ENCODE data around the gene CDHR2.
"Not testable (repeated sequence)": the region's sequence is repeated elsewhere in the genome, so short reads cannot be mapped to it uniquely, and the experiment has no call there.

Gene CDHR2

DNA sequence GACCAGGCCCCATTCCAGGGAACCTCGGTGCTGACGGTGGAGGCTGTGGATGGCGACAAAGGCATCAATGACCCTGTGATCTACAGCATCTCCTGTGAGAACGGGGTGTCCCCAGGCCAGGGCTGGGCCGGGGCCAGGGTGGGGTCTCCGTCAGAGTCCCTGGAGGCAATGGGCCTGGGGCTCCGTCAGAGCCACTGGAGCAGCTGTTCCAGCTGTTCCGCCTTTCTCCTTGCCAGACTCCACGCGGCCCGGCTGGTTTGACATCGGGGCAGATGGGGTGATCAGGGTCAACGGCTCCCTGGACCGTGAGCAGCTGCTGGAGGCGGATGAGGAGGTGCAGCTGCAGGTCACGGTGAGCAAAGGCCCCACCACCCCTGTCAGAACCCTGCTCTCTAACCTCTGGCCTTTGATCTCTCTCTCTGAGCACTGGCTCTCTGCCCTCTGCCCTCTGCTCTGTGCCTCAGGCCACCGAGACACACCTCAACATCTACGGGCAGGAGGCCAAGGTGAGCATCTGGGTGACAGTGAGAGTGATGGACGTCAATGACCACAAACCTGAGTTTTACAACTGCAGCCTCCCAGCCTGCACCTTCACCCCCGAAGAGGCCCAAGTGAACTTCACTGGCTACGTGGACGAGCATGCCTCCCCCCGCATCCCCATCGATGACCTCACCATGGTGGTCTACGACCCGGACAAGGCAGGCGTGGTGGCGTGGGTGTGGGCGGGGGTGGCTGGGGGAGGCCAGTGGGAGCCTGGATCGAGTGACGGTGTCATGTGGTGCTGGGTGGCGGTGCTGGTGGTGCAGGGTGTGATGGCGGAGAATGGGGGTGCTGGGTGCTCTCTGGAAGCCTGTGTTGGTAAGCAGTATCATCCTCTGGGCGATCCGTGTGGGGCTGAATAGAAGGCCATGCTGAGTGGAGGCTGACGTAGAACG lies 26.6 kb downstream of the CDHR2 start:
- no peak for DNase-seq

DNA sequence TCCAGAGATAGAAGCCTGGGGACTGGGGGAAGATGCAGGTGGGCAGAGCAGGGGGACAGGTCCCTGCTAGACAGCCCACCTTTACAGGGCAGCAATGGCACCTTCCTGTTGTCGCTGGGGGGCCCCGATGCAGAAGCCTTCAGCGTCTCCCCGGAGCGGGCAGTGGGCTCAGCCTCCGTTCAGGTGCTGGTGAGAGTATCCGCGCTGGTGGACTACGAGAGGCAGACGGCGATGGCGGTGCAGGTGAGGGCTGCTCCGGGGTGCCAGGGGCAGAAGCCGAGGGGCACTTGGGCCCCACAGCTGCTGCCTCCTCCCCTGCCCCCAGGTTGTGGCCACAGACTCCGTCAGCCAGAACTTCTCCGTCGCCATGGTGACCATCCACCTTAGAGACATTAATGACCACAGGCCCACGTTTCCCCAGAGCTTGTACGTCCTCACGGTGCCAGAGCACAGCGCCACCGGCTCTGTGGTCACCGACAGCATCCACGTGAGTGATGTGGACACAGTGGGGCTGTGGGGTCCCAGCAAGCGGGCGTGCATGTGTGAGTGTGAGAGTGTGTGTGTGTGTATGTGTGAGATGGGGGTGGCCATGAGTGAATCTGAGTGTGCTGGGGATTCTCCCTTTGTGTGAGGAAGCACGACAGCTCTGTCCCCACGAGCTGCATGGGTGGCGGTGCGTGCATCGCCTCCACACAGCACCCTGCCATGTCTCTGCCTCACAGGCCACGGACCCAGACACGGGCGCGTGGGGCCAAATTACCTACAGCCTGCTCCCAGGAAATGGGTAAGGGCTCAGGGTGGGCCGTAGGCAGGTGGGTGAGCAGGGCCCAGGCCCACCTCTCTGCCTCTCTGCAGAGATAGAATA lies 28.4 kb downstream of the CDHR2 start:
- DNase-seq: no peak

DNA sequence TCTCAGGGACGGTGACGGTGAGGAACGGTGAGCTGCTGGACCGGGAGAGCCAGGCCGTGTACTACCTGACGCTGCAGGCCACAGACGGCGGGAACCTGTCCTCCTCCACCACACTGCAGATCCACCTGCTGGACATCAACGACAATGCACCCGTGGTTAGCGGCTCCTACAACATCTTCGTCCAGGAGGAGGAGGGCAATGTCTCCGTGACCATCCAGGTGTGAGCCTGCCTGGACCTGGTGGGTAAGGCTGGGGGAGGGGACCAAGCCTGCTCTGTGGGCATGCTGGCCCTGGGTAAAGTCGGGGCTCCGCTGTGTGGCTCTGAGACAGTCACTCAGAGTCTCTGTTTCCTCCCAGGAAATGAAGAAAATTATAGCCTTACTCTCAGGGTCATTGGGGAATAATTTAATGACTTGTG lies 29.3 kb downstream of the CDHR2 start:
- peak; percentile 16 for DNase-seq

DNA sequence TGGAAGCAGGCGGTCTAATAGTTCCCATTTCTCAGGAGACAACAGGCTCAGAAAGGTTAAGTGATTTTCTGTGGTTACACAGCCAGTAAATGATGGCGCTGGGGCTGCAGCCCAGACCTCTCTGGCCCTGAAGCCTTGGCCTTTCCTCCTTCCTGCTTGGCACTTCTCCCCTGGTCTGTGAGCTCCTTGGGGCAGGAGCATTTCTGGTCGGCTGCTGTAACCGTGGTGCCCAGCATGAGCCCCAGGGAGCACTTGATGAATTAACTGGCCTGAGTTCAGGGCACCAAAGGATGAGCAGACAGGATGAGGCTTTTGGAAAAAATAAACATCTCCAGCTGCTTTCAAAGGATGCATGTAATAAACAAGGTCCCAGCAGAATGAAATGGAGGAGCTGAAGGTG lies 30.2 kb downstream of the CDHR2 start:
- no peak for DNase-seq

GRCh38 chr5:176581361-176581760 lies 32.2 kb downstream of the CDHR2 start:
- no peak for DNase-seq

DNA sequence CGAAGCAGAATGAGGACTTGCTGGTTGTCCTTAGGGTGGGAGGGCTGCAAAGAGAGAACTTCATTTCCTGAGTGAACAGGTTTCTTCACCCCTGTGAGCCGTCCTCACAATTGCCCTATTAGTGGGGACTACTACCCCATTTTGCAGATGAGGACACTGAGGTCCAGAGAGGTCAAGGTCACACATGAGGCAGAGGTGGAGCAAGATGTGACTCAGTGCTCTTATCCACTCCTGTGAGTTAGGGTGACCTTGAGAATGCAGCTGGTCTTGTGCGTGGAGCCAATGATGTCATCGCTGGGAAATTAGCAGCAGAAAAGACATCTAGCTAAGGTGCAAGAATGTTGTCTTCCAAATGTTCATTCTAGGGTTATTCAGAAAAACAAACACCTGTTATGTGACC lies 33.9 kb downstream of the CDHR2 start:
- DNase-seq: no peak

GRCh38 chr5:176587398-176587797 lies 38.3 kb downstream of the CDHR2 start:
- DNase-seq: no peak

GRCh38 chr5:176588297-176588696 lies 39.2 kb downstream of the CDHR2 start:
- no peak for DNase-seq

DNA sequence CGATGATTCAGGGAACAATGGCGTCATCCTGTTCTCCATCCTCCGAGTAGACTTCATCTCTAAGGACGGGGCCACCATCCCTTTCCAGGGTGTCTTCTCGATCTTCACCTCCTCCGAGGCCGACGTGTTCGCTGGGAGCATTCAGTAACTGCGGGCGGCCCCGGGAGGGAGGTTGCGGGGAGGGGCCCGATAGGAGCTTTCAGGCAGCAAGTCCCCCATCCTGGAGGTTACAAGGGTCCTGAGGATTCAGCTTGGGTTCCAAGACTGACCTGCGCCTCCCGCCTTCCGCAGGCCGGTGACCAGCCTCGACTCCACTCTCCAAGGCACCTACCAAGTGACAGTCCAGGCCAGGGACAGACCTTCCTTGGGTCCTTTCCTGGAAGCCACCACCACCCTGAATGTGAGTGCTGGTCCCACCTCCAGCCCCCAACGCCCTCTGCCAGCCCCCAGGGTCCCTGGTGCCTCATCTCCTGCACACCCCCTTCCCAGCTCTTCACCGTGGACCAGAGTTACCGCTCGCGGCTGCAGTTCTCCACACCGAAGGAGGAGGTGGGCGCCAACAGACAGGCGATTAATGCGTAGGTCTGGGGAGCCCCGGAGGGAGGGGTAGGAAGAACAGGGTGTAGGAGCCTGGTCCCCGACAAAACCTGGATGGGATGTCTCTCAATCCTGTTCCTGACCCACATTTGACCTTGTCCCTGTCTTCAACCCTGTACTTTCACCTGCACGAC lies 40.1 kb downstream of the CDHR2 start:
- no peak for DNase-seq

DNA sequence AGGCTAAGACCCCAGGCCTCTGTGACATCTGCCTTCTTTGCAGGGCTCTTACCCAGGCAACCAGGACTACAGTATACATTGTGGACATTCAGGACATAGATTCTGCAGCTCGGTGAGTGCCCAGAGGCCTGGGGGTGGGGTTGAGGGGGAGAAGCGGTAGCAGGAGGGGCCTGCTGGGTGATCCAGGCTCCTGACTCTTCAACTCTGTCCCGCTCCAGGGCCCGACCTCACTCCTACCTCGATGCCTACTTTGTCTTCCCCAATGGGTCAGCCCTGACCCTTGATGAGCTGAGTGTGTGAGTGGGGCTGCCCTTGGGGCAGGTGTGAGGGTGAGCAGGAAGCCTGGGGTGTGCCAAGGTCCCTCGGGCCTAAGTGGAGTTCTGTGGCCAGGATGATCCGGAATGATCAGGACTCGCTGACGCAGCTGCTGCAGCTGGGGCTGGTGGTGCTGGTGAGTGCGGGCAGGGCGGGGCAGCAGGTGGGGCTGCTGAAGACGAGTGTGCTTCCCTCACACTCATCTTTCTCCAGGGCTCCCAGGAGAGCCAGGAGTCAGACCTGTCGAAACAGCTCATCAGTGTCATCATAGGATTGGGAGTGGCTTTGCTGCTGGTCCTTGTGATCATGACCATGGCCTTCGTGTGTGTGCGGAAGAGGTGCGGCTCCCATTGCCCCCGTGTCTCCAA lies 41.0 kb downstream of the CDHR2 start:
- DNase-seq: no peak

DNA sequence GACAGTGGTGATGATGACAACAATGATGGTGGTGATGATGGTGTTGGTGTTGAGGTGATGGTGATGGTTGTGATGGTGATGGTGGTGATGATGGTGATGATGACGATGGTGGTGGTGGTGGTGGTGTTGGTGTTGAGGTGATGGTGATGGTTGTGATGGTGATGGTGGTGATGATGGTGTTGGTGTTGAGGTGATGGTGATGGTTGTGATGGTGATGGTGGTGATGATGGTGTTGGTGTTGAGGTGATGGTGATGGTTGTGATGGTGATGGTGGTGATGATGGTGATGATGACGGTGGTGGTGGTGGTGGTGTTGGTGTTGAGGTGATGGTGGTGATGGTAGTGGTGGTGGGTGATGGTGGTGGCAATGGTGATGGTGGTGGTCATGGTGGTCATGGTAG lies 42.5 kb downstream of the CDHR2 start:
- DNase-seq: not testable (repeated sequence)

DNA sequence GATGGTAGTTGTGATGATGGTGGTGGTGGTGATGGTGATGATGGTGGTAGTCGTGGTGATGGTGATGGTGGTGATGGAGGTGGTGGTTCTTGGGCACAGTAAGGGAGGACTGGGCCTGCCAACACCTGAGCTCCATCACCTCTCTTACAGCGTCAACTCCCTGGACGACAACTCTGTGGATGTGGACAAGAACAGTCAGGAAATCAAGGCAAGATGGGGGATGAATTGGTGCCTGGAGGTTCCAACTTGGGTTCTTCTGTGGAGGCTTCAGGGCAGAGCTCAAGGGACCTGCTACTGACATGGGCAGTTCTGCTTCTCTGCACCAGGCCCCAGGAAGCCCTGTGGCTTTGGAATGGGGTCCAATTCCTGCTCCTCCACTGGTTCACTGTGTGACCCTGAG lies 43.4 kb downstream of the CDHR2 start:
- no peak for DNase-seq

DNA sequence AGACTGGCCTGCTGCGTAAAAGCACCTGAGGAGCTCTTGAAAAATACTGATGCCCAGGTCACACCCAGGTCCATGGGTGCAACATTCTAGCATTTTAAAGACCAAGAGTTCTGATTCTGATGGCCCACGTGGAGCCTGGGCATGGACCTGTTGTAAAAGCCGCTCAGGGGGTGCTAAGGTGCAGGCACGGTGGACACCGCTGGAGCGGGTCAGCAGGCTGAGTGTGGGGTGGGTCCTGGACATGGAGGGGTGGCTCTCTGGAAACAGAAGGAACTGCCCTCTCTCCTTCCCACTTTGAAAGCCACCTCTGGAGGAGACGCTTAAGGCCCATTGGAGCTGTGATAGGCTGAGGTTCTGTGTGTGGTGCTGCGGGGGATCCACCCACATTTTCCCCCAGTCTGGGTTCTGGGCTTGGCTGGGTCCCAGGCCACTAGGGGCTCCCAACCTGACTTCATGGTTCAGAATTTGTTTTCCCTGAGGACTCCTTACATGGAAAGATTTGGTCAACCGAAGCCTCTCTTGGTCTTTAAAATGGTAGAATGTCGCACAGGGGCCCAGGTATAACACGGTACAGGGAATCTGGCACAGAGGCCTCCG lies 44.2 kb downstream of the CDHR2 start:
- no peak for DNase-seq

DNA sequence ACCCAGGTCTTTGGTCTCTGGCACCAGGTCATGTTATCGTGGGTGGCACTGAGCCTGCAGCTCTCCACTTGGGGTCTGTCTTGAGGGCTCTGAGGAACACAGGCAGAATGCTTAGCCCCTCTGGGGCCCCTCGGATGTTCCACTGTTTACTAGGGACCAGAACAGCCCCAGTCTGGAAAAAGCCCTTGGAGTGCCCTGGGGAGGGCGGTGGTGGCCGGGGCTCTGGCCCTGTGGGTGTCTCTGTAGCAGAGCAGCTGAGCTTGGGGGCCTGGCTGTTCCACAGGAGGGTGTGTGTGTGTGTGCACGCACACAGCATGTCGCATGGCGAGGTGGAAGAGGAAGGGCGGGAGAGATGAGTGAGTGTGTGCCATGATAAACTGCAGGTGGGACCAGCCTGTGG lies 45.4 kb downstream of the CDHR2 start:
- DNase-seq: no peak

- no peak for DNase-seq
Measured at GRCh38 chr5:176595386-176595943, 46.3 kb downstream of the CDHR2 start.

- DNase-seq: no peak
Measured at GRCh38 chr5:176596069-176596644, 47.0 kb downstream of the CDHR2 start.

GRCh38 chr5:176596689-176597416 lies 47.7 kb downstream of the CDHR2 start:
- DNase-seq: peak; percentile 62

DNA sequence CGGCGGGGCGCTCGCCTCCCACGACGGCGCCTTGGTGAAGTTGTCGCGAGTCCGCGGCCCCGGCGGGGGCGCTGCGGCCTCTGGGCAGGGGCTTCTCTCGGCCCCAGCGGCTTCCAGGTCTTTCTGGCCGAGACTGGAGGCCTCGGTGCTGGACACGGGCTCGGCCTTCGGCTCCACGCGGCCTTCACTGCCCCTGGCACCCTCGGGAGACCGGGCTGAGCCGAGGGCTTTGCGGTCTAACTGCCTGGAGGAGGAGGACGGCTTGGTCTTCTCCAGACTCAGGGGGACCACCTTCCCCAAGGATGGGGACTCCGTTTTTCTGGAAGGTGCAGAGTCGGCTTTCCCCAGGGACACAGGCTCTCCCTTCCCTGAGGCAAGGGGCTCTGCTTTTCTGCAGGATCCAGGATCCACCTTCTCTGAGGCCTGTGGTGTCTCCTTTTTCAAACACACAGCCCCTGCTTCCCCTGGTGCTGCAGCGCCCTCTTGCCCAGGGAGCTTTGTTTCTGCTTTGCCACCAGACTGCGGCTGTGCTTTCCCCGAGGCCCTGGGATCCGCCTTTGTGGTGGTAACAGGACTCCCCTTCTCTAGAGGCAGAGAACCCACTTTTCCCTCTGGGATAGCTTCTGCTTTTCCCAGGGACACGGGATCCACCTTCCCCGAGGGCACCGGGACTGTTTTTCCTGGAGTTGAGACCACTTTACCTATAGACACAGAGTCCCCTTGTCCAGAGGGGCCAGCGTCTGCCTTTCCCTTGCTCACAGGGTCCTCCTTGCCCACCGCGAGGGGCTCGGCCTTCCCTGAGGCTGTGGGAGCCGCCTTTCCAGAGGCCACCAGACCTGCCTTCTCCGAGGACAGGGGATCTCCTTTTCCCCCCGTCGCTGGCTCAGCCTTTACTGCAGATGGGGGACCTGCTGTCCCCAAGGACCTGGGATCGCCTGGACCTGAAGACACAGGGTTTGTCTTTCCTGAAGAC lies 48.6 kb downstream of the CDHR2 start:
- no peak for DNase-seq

GRCh38 chr5:176599749-176600430 lies 50.7 kb downstream of the CDHR2 start:
- not testable (repeated sequence) for DNase-seq
